Effector CD4-positive, alpha-beta T cell (primary cell): ENCODE results near the gene TMEM255B.
"Not testable (repeated sequence)": the region's sequence is repeated elsewhere in the genome, so short reads cannot be mapped to it uniquely, and the experiment has no call there.

ENCODE experiments used
- DNase-seq: peaks from one replicate; pipeline ENCODE4 v3.0.0-alpha.2; 2020

TMEM255B gene

GRCh38 chr13:113819731-113820715 is 61.0 kb downstream of the TMEM255B start:
- DNase-seq = no peak

GRCh38 chr13:113820813-113821651 is 62.0 kb downstream of the TMEM255B start:
- DNase-seq = no peak

- DNase-seq = no peak
Measured at GRCh38 chr13:113821847-113822246, 62.8 kb downstream of the TMEM255B start.

DNA sequence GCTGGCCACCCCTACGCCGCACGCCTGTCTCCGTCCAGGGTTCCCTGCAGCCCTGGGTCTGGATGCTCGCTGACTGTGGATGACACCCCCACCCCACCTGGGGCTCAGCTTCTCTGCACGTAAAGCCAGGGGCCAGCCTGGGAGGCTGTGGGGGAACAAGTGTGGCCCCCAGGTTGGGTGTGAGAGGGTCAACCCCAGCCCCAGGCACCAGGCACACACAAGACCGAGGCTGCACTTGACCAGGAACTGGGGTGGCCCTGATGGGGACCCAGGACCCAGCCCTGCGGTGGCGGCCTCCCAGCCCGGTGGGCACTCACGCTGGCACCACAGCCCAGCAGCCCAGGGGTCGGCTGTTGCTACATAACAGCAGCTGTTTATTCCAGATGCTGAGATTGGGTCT is 63.2 kb downstream of the TMEM255B start:
- no peak for DNase-seq

DNA sequence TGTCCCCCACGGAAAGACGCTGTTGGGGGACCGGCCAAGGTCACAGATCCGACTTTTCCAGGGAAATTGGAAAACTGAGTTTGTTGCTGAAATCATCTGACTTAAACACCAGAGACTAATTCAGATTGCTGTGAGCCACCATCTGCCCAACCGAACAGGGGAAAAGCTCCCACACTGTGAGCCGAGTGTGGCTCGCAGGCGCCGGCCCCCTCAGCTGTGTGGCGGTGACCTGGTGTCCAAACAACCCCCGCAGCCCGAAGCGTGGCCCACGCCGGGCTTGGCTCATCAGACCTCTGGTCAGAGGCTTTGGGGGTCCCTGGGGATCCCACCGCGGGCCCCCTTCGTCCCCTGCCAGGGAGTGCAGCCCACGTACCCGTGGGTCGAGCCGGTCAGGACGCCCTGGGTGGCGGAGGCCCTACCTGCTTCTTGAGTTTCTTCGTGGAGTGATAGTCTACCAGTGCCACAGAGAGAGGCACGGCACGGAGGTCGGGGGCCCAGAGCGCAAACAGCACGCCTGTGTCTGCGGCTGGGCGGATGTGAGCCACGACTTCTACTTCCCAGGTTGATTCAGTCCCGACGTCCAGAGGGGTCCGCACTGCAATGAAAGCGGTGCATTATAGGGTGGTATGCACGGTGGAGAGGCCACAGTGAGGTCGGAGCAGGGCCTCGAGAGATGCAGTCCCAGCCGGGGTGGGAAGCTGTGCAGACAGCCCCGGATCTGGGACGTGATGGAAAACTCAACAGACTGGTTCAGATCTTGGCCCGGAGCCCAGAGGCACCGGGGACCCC is 64.1 kb downstream of the TMEM255B start:
- DNase-seq = no peak

DNA sequence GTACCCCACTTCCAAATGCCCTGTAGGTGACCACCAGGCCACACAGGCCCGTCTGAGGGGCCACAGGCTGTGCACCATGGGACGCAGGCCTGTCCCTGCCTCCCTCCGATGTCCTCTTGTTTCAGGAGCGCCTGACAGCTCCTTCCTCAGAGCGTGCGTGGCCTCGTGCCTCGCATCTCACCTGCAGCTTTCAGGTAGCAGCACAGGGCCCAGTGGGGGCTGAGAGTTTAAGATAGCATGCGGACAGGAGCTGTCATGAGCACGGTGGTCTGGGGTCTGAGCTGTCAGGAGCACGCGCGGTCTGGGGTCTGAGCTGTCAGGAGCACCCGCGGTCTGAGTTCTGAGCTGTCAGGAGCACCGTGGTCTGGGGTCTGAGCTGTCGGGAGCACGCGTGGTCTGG is 64.7 kb downstream of the TMEM255B start:
- no peak for DNase-seq

- no peak for DNase-seq
Measured at GRCh38 chr13:113825841-113826240, 66.8 kb downstream of the TMEM255B start.

DNA sequence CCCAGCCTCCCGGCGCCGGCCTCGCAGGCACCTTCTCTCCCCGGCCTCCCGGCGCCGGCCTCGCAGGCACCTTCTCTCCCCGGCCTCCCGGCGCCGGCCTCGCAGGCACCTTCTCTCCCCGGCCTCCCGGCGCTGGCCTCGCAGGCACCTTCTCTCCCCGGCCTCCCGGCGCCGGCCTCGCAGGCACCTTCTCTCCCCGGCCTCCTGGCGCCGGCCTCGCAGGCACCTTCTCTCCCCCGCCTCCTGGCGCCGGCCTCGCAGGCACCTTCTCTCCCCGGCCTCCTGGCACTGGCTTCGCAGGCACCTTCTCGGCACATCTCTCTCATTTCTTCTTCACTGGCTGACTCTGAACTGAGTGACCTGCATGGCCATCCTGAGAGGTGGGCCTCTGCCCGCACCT is 67.4 kb downstream of the TMEM255B start:
- DNase-seq = not testable (repeated sequence)

- DNase-seq = no peak
Measured at GRCh38 chr13:113827021-113827420, 68.0 kb downstream of the TMEM255B start.

DNA sequence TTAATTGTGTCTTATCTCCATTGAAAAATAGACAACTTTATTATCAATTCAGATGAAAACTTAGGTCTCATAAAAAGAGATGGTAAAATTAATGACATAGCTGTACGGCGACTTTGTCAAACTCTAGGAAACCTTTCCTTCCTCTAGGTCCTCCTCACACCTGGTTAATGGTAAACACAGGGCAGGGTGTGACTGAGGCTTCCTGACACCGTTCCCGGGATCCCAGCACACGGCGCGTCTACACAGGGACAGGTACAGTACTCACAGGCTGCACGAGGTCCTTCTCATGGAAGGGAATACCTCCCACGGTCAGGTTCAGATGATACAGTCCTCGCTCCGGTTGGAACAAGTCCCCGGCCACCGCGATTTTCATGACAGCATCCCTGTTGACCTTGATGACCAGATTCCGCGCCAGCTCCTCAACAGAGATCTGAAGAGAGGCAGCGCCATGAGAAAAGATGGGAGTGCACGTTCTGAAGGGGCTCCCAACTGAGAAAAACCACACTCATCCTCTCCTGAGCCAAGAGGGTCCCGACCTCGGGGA is 69.3 kb downstream of the TMEM255B start:
- DNase-seq = no peak

- DNase-seq = not testable (repeated sequence)
Measured at GRCh38 chr13:113830426-113830950, 71.5 kb downstream of the TMEM255B start.

GRCh38 chr13:113831061-113831460 is 72.0 kb downstream of the TMEM255B start:
- DNase-seq = no peak

GRCh38 chr13:113832205-113832604 is 73.2 kb downstream of the TMEM255B start:
- DNase-seq = no peak

GRCh38 chr13:113832631-113833030 is 73.6 kb downstream of the TMEM255B start:
- DNase-seq = no peak

- DNase-seq = no peak
Measured at GRCh38 chr13:113833111-113833830, 74.2 kb downstream of the TMEM255B start.

GRCh38 chr13:113834006-113834405 is 75.0 kb downstream of the TMEM255B start:
- DNase-seq = not testable (repeated sequence)

DNA sequence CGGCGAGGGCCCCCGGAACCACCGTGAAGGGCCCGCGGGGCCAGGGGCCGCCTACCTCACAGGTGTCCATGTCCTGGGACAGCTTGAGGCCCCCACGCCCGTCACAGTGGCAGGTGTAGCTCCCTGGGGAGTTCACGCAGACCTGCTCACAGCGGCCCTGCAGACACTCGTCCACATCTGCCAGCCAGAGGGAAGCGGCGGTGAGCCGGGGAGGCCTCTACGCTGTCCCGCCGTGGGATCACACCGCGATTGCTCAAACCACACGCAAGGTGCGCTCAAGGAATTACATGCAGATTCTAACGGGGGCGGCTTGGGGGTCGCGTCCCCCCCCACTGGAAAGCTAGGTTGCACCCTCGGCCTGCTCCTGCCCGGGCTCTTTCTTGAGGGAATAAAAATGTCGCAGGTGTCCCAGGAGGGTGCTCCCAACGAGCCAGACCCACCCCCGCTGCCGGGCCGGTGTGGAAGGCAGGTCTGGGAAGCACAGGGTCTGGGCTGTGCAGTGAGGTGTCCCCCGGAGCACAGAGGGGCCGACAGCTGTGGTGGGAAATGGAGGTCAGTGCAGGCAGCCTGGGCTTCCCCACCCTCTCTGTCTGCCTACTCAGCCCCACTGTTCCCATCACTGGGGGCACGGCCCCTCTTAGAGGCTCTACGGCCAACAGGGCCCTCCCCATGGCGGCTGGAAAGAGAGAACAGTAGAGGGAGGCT is 75.6 kb downstream of the TMEM255B start:
- no peak for DNase-seq

GRCh38 chr13:113835461-113836270 is 76.6 kb downstream of the TMEM255B start:
- no peak for DNase-seq

- no peak for DNase-seq
Measured at GRCh38 chr13:113836768-113837559, 77.9 kb downstream of the TMEM255B start.
